T follicular helper cell (primary cell): ENCODE results near the gene PRKN.

Experiments
- DNase-seq: peaks from one replicate; pipeline ENCODE4 v3.0.0-alpha.2; 2020; ENCODE audit warnings: low read depth

Gene PRKN

GRCh38 chr6:161444464-161444863, 1283.1 kb downstream of the PRKN start:
- no peak for DNase-seq

- DNase-seq, result no peak
Measured at GRCh38 chr6:161443848-161444247, 1283.7 kb downstream of the PRKN start.

DNA sequence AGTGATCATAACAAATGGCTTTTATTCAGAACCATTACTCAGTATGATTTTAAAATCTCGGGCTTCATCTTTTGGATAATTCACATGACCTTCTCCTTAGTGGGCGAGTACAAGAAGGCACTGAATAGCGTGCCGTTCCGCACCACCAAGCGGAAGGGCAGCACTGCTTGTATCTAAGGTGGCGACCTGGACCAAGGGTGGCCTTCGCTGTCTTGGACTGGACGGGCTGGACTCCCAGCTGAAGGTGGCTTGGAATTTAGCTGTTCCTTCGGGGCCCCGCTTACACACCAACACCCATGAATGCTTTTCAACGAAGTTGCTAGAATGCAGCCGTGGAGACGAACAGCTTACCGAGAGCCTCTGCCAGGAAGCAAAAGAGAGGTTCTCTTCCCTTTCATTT, 1285.1 kb downstream of the PRKN start:
- no peak for DNase-seq

DNA sequence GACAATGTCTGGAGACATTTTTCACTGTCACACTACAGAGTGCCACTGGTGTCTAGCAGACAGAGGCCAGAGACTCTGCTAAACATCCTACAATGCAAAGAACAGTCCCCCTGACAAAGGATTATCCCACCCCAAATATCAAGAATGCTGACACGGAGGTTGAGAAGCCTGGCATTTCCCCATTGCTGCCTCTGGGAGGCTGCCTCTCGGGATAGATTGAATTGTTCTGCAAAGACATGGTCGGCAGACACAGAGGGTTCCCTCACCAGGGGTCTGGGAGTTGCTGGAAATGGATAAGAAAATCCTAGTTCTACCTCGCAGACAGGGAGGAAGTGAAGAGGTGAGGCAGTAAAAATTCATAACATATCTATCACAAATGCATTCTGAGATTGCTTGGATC, 1287.3 kb downstream of the PRKN start:
- DNase-seq, result no peak

- no peak for DNase-seq
Measured at GRCh38 chr6:161439093-161439492, 1288.5 kb downstream of the PRKN start.

- DNase-seq, result no peak
Measured at GRCh38 chr6:161438430-161439030, 1289.0 kb downstream of the PRKN start.

DNA sequence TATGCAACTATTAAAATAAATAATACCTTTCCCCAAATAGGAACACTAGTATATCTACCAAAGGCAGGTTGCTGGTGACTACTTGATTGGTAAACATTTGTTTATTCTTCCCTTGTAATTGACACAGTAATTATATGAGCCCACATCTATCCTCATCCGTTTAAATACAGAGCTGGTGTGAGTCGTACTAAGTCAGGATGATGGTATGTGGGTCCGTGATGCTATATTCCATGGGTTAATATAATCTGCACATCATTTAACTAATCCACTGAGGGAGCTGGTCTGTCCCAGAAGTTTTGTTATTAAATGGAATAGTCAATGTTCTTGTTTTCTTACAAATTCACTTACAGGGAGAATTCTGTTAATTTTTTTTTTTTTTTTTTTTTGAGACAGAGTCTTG, 1289.7 kb downstream of the PRKN start:
- DNase-seq, result no peak

- DNase-seq, result no peak
Measured at GRCh38 chr6:161436106-161436876, 1291.3 kb downstream of the PRKN start.

- DNase-seq, result no peak
Measured at GRCh38 chr6:161435748-161436070, 1291.9 kb downstream of the PRKN start.

- no peak for DNase-seq
Measured at GRCh38 chr6:161434921-161435747, 1292.4 kb downstream of the PRKN start.

- DNase-seq, result no peak
Measured at GRCh38 chr6:161434350-161434749, 1293.2 kb downstream of the PRKN start.

GRCh38 chr6:161432546-161432945, 1295.0 kb downstream of the PRKN start:
- no peak for DNase-seq

GRCh38 chr6:161429921-161430490, 1297.6 kb downstream of the PRKN start:
- no peak for DNase-seq

GRCh38 chr6:161424421-161424820, 1303.1 kb downstream of the PRKN start:
- DNase-seq, result no peak

DNA sequence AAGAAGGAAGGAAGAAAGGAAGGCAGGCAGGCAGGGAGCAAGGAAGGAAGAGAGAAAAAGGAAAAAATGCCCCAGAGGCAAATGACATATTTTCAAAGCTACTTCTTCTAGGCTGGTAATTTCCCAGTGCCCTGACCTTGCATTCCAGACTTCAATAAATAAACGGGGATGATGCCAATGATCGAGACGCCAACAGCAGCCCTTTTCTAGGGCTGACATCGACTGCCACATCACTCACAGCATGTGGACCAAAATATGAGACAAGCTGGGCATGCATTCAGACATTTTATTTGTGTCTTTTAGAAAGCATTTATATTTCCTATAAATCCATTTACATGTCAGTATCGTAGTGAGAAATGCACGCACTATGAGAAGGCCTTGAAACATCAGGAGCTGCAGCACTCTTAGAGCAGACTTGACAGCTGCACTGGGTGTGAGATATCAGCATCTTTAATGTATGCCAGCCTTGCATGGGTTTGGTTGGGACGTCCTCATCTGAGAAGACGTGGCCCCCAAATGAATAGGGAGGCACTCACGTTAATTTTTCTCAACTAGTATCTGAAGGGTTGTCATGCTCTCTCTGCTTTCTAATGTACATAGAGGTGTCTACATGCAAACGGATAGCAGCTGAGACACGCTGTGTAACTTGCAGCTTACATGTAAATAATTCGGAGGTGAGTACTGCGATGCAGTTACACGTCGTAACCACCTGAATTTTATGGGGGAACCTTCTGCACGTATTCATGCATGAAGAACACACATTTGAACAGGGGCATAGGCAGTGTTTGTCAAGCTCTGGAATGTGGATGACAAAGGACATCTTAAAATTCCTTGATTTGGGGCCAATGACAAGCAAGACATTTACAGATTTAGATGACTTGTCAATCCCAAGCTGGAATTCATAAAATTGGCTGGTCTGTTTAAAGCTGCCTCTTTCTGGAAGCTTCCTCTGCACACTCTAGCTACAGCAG, 1304.6 kb downstream of the PRKN start:
- no peak for DNase-seq

- DNase-seq, result no peak
Measured at GRCh38 chr6:161418463-161418945, 1309.1 kb downstream of the PRKN start.

DNA sequence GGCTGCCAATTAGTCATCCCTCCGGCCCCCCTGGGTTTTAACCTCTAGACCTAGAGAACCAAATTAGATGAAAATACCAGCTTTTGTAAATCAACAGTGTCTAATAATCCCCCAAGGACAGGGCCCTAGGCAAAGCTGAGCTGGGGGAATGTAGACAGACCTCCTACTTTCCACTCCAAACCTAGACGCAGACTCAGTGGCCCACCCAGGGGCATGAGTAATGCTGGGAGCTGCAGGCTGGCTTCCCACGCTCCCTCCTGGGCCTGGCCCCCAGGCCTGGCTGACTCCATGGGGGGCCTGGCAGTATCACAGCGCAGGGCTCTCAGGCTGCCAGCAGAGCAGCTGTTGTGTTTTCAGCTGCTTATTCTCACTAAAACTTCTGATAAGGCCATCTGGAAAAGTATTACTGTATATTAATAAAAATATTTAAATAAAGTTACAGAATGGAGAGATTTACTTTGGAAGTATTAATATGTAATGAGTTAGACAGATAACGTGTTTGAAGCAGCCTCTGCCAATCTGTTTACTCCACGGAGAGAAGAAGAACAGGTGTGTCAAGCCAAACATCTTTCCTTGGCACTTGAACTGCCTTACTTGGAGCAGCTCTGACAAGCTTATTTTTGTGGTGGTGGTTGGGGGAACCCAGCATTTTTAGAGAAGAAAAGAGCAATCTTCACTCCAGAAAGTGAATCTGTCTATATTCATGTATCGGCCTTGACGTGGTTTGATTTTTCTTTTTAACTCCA, 1309.7 kb downstream of the PRKN start:
- DNase-seq, result no peak

DNA sequence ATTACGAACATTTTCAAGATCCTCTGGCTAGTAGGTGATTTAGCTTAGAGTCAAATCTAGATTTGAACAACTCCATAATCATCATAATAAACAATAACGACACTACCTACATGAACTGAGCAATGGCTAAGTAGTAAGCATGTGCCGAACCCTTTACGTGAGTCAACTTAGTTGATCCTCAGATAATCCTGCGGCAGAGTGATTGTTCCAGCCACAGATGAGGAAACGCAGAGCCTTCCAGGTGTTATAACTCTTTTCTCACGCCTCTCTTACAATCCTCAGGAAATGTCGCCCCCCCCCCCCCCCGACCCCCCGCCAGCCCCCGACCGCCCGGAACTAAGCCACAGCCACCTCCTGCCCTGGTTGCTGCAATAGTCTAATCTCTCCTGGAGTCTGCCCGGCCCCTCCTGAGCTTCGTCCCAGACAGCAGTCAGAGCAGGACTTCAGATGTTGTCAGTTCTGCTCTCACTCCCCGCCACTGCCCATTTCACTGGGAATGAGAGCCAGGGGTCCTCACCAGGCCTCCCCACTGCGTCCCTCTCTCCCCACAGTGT, 1312.2 kb downstream of the PRKN start:
- DNase-seq, result no peak

- DNase-seq, result no peak
Measured at GRCh38 chr6:161414707-161415106, 1312.9 kb downstream of the PRKN start.

- DNase-seq, result no peak
Measured at GRCh38 chr6:161414180-161414579, 1313.4 kb downstream of the PRKN start.
